Measurements from ENCODE around the gene ERVK3-1. TPM values are rescaled to one million over a fixed set of nuclear protein-coding genes. Genes with fewer than 3 reads are reported as not detected.

Gene ERVK3-1
- polyA plus RNA-seq, 1 donor from 2014 or later = 141 TPM

DNA sequence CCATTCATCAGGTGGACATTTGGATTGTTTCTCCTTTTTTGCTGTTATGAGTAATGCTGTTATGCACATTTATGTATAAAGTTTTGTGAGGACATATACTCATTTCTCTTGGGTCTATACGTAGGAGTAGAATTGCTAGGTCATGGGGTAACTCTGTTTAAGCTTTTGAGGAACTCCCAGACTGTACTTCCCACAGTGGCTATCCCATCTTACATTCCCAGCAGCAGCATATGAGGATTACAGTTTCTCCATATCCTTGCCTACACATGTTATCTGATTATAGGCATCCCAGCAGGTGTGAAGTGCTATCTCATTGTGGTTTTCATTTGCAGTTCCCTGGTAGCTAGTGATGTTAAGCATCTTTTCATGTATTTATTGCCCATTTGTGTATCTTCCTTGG, 27.5 kb downstream of the ERVK3-1 start:
- Histone ChIP-seq H3K27me3 (ENCODE audit: insufficient read depth, low read depth, low read length) (no peaks in the 10 kb centered on the region), H4K20me1 (ENCODE audit: insufficient read depth) (no peaks in the 10 kb centered on the region), H3K4me3 (ENCODE audit: low read length) (no peak overlapping the region), H3K9me3 (ENCODE audit: low read length) (no peaks in the 10 kb centered on the region), H3K9ac (ENCODE audit: low read length) (no peak overlapping the region), H3K9me2 (ENCODE audit: insufficient read depth, low read length) (no peaks in the 10 kb centered on the region), H3K4me2 (ENCODE audit: low read length) (no peak overlapping the region), H3K79me2 (replicated peaks; ENCODE audit: insufficient read depth, low read length) (peaks cover 6% of the 10 kb centered on the region), H2AFZ (ENCODE audit: low read depth, low read length) (no peak overlapping the region), H3K36me3 (ENCODE audit: insufficient read depth, low read length) (no peaks in the 10 kb centered on the region), H3K27ac (ENCODE audit: low read length) (no peak overlapping the region), H3F3A (ENCODE audit: insufficient read depth, low read length, poor library complexity, severe bottlenecking) (no peaks in the 10 kb centered on the region)
- TF ChIP-seq TAF1 (IDR thresholded peaks at IDR 0.05; ENCODE audit: low read depth) (no peak), POLR2AphosphoS5 (IDR thresholded peaks at IDR 0.05) (no peak), MXI1 (conservative IDR thresholded peaks at IDR 0.05; ENCODE audit: poor library complexity, severe bottlenecking) (no peak), EZH2 (IDR thresholded peaks at IDR 0.05; ENCODE audit: borderline replicate concordance, insufficient read depth, low read length, poor library complexity, severe bottlenecking) (no peak), EP300 (conservative IDR thresholded peaks at IDR 0.05; ENCODE audit: poor library complexity, severe bottlenecking) (no peak), RAD21 (conservative IDR thresholded peaks at IDR 0.05) (no peak), SMC3 (conservative IDR thresholded peaks at IDR 0.05; ENCODE audit: poor library complexity) (no peak)
- TF ChIP-seq, protein P1, sequence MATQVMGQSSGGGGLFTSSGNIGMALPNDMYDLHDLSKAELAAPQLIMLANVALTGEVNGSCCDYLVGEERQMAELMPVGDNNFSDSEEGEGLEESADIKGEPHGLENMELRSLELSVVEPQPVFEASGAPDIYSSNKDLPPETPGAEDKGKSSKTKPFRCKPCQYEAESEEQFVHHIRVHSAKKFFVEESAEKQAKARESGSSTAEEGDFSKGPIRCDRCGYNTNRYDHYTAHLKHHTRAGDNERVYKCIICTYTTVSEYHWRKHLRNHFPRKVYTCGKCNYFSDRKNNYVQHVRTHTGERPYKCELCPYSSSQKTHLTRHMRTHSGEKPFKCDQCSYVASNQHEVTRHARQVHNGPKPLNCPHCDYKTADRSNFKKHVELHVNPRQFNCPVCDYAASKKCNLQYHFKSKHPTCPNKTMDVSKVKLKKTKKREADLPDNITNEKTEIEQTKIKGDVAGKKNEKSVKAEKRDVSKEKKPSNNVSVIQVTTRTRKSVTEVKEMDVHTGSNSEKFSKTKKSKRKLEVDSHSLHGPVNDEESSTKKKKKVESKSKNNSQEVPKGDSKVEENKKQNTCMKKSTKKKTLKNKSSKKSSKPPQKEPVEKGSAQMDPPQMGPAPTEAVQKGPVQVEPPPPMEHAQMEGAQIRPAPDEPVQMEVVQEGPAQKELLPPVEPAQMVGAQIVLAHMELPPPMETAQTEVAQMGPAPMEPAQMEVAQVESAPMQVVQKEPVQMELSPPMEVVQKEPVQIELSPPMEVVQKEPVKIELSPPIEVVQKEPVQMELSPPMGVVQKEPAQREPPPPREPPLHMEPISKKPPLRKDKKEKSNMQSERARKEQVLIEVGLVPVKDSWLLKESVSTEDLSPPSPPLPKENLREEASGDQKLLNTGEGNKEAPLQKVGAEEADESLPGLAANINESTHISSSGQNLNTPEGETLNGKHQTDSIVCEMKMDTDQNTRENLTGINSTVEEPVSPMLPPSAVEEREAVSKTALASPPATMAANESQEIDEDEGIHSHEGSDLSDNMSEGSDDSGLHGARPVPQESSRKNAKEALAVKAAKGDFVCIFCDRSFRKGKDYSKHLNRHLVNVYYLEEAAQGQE (IDR thresholded peaks at IDR 0.05; ENCODE audit: borderline replicate concordance) = no peak
- TF ChIP-seq, protein P2, sequence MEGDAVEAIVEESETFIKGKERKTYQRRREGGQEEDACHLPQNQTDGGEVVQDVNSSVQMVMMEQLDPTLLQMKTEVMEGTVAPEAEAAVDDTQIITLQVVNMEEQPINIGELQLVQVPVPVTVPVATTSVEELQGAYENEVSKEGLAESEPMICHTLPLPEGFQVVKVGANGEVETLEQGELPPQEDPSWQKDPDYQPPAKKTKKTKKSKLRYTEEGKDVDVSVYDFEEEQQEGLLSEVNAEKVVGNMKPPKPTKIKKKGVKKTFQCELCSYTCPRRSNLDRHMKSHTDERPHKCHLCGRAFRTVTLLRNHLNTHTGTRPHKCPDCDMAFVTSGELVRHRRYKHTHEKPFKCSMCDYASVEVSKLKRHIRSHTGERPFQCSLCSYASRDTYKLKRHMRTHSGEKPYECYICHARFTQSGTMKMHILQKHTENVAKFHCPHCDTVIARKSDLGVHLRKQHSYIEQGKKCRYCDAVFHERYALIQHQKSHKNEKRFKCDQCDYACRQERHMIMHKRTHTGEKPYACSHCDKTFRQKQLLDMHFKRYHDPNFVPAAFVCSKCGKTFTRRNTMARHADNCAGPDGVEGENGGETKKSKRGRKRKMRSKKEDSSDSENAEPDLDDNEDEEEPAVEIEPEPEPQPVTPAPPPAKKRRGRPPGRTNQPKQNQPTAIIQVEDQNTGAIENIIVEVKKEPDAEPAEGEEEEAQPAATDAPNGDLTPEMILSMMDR (IDR thresholded peaks at IDR 0.05; ENCODE audit: poor library complexity, severe bottlenecking) = no peak

DNA sequence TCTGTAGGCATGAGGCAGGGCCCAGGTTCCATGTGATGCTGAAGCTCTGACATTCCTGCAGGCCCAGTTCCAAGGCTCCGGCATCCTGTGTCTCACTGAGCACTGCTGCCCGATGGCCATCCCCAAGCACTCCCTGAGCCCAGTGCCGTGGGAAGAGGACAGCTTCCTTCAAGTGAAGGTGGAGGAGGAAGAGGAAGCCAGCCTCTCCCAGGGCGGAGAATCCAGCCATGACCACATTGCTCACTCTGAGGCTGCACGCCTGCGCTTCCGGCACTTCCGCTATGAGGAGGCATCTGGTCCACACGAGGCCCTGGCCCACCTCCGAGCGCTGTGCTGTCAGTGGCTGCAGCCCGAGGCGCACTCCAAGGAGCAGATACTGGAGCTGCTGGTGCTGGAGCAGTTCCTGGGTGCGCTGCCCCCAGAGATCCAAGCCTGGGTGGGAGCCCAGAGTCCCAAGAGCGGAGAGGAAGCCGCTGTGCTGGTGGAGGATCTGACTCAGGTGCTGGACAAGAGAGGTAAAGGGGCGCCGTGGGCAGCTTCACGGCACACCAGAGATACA, 29.6 kb downstream of the ERVK3-1 start:
- Histone ChIP-seq H3K79me2 (replicated peaks; ENCODE audit: insufficient read depth, low read length) (no peaks in the 10 kb centered on the region), H3K36me3 (ENCODE audit: insufficient read depth, low read length) (peaks cover 10% of the 10 kb centered on the region), H3K27me3 (ENCODE audit: insufficient read depth, low read depth, low read length) (no peaks in the 10 kb centered on the region), H3K4me2 (ENCODE audit: low read length) (no peak overlapping the region), H3K9ac (ENCODE audit: low read length) (no peak overlapping the region), H2AFZ (ENCODE audit: low read depth, low read length) (no peak overlapping the region), H3K4me3 (ENCODE audit: low read length) (no peak overlapping the region), H3K9me3 (ENCODE audit: low read length) (no peaks in the 10 kb centered on the region), H3K9me2 (ENCODE audit: insufficient read depth, low read length) (no peaks in the 10 kb centered on the region), H4K20me1 (ENCODE audit: insufficient read depth) (no peaks in the 10 kb centered on the region), H3K27ac (ENCODE audit: low read length) (no peak overlapping the region), H3F3A (ENCODE audit: insufficient read depth, low read length, poor library complexity, severe bottlenecking) (no peaks in the 10 kb centered on the region)
- TF ChIP-seq, protein P2 (IDR thresholded peaks at IDR 0.05; ENCODE audit: poor library complexity, severe bottlenecking) = no peak
- TF ChIP-seq TAF1 (IDR thresholded peaks at IDR 0.05; ENCODE audit: low read depth) = no peak
- no peak for TF ChIP-seq POLR2AphosphoS5 (IDR thresholded peaks at IDR 0.05)
- TF ChIP-seq EZH2 (IDR thresholded peaks at IDR 0.05; ENCODE audit: borderline replicate concordance, insufficient read depth, low read length, poor library complexity, severe bottlenecking) = no peak
- TF ChIP-seq RAD21 (conservative IDR thresholded peaks at IDR 0.05) = no peak
- TF ChIP-seq MXI1 (conservative IDR thresholded peaks at IDR 0.05; ENCODE audit: poor library complexity, severe bottlenecking) = no peak
- no peak for TF ChIP-seq SMC3 (conservative IDR thresholded peaks at IDR 0.05; ENCODE audit: poor library complexity)
- no peak for TF ChIP-seq EP300 (conservative IDR thresholded peaks at IDR 0.05; ENCODE audit: poor library complexity, severe bottlenecking)
- TF ChIP-seq, protein P1 (IDR thresholded peaks at IDR 0.05; ENCODE audit: borderline replicate concordance) = no peak
